K562 (cell line): ENCODE data around the gene ZNF747. TPM values are rescaled to one million over a fixed set of nuclear protein-coding genes. Genes with fewer than 3 reads are reported as not detected.

ENCODE experiments used
- ARID1B ChIP-seq: fragments of 450-650 bp; IDR thresholded peaks from 2 replicates; pipeline ENCODE4 v1.6.1; 2016; ENCODE audit warnings: antibody characterized with exemption, mild to moderate bottlenecking, inconsistent platforms
- CBFA2T2 ChIP-seq: fragments of 450-650 bp; conservative IDR thresholded peaks from 2 replicates; pipeline ENCODE4 v1.6.1; 2017; ENCODE audit warnings: mild to moderate bottlenecking
- CBX8 ChIP-seq: fragments of 200-600 bp; sonication (generic); IDR thresholded peaks from 2 replicates; pipeline ENCODE4 v1.6.1; 2012; ENCODE audit warnings: borderline replicate concordance, mixed run types, low read depth, mild to moderate bottlenecking, moderate library complexity, mixed read lengths, low read length, control low read depth, inconsistent platforms; ENCODE audit not compliant: poor library complexity, severe bottlenecking; ENCODE audit errors: extremely low read depth
- PYGO2 ChIP-seq: fragments of 450-650 bp; IDR thresholded peaks from 2 replicates; pipeline ENCODE4 v1.6.1; 2016; ENCODE audit warnings: mild to moderate bottlenecking, missing genetic modification characterization, moderate library complexity, missing compliant biosample characterization
- TAF7 ChIP-seq: fragments of 450-650 bp; IDR thresholded peaks from 2 replicates; pipeline ENCODE4 v1.6.1; 2016; ENCODE audit warnings: missing genetic modification characterization, missing compliant biosample characterization
- ZNF436 ChIP-seq: fragments of 250-450, 450-650 bp; sonication (Bioruptor Pico); formaldehyde crosslinking; IDR thresholded peaks from 2 replicates; pipeline ENCODE4 v1.7.0; 2020; ENCODE audit warnings: mild to moderate bottlenecking
- polyA plus RNA-seq, 8 experiments: library from polyadenylated mRNA; depleted of rRNA in 4 of 8; stranded (reverse) in 5 of 8; unstranded in 3 of 8; fragments of >200 nt; fragmentation: Nextera tagmentation in 2 of 8; fragmentation: Illumina TruSeq in 1 of 8; extraction: Ambion mirVana in 2 of 8; extraction: Trizol in 1 of 8; gene quantifications; 2 replicates each; pipeline versions ENCODE4 v1.2.1 to v1.2.3, GENCODE V29; 2011 to 2014; ENCODE audit warnings: inconsistent platforms in 1 of 8, missing spikeins in 1 of 8
- total RNA-seq, 7 experiments: library from RNA; depleted of rRNA in 6 of 7; stranded (reverse); fragments of >200 nt in 6 of 7; fragmentation: Illumina TruSeq in 2 of 7; extraction: Trizol in 2 of 7; gene quantifications; 2 replicates each; pipeline versions ENCODE4 v1.2.1 to v1.2.3, GENCODE V29; 2011 to 2021; ENCODE audit warnings: low replicate concordance in 1 of 7
- TF ChIP-seq, protein P1 (sequence below), 2 experiments: IDR thresholded peaks; 2 replicates each; pipeline ENCODE4 v1.6.1; 2012; ENCODE audit warnings: improper control_type of control experiment in 2 of 2, low read depth in 2 of 2, low read length in 2 of 2, borderline replicate concordance in 1 of 2
- TF ChIP-seq, protein P2 (sequence below): sonication (generic); formaldehyde crosslinking; IDR thresholded peaks from 2 replicates; pipeline ENCODE4 v1.8.0; 2022; ENCODE audit warnings: mild to moderate bottlenecking, missing genetic modification reagents
- TF ChIP-seq, protein P3 (sequence below): fragments of 450-650 bp; formaldehyde crosslinking; IDR thresholded peaks from 2 replicates; pipeline ENCODE4 v1.4.0; 2022; ENCODE audit warnings: mild to moderate bottlenecking, moderate library complexity
- TF ChIP-seq, protein P4 (sequence below): fragments of 250-450 bp; sonication (Bioruptor Pico); IDR thresholded peaks from 2 replicates; pipeline ENCODE4 v1.5.0; 2021; ENCODE audit warnings: mild to moderate bottlenecking, moderate library complexity
- TF ChIP-seq, protein P5 (sequence below), 3 experiments: fragments of 200-800 bp in 1 of 3; sonication (Bioruptor generic) in 1 of 3; sonication (generic) in 1 of 3; formaldehyde crosslinking in 1 of 3; IDR thresholded peaks; 2 replicates each; pipeline versions ENCODE4 v1.6.1 to v1.8.0; 2016 to 2022; ENCODE audit warnings: mild to moderate bottlenecking in 2 of 3, missing compliant biosample characterization in 2 of 3, missing genetic modification characterization in 2 of 3, missing genetic modification reagents in 1 of 3

The ZNF747 gene
- total and polyA plus RNA-seq, 9 of the 15 experiments (the other 6 are each of a cell fraction or from before 2014, with no cell fraction given) = 0.14 to 3.3 (median 1.5) TPM

DNA sequence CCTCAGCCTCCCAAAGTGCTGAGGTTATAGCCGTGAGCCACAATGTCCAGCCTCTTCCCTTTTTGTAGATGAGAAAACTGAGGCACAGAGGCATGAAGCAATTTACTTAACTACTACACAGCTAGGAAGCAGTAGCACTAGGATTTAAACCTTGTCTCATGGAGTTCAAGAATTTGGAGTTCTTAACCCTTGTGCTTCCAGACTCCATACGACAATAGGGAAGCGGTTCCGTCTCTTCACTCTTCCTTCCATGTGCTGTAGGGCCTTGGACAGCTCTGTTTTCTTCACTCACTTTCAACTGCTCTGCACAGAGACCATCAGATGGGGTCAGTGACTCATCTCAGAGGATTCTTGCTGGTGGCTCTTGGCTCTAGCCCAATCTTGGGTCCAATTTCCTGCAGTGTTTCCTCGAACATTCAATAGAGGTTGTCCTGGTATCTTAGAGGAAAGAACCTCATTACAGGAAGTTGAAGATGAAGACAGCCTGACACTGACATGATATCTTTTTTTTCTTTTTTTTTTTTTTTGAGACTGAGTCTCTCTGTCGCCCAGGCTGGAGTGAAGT lies 42.8 kb downstream of the ZNF747 start (continued):
- TF ChIP-seq, protein P1, sequence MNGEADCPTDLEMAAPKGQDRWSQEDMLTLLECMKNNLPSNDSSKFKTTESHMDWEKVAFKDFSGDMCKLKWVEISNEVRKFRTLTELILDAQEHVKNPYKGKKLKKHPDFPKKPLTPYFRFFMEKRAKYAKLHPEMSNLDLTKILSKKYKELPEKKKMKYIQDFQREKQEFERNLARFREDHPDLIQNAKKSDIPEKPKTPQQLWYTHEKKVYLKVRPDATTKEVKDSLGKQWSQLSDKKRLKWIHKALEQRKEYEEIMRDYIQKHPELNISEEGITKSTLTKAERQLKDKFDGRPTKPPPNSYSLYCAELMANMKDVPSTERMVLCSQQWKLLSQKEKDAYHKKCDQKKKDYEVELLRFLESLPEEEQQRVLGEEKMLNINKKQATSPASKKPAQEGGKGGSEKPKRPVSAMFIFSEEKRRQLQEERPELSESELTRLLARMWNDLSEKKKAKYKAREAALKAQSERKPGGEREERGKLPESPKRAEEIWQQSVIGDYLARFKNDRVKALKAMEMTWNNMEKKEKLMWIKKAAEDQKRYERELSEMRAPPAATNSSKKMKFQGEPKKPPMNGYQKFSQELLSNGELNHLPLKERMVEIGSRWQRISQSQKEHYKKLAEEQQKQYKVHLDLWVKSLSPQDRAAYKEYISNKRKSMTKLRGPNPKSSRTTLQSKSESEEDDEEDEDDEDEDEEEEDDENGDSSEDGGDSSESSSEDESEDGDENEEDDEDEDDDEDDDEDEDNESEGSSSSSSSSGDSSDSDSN (IDR thresholded peaks at IDR 0.05; ENCODE audit: borderline replicate concordance in 1 of 2, low read depth in 2 of 2, low read length in 2 of 2) = no peak
- TF ChIP-seq ZNF436 (CRISPR knock-in tag) = no peak
- TF ChIP-seq ARID1B = peak; percentile 81
- TF ChIP-seq CBX8 = no peak
- TF ChIP-seq, protein P2, sequence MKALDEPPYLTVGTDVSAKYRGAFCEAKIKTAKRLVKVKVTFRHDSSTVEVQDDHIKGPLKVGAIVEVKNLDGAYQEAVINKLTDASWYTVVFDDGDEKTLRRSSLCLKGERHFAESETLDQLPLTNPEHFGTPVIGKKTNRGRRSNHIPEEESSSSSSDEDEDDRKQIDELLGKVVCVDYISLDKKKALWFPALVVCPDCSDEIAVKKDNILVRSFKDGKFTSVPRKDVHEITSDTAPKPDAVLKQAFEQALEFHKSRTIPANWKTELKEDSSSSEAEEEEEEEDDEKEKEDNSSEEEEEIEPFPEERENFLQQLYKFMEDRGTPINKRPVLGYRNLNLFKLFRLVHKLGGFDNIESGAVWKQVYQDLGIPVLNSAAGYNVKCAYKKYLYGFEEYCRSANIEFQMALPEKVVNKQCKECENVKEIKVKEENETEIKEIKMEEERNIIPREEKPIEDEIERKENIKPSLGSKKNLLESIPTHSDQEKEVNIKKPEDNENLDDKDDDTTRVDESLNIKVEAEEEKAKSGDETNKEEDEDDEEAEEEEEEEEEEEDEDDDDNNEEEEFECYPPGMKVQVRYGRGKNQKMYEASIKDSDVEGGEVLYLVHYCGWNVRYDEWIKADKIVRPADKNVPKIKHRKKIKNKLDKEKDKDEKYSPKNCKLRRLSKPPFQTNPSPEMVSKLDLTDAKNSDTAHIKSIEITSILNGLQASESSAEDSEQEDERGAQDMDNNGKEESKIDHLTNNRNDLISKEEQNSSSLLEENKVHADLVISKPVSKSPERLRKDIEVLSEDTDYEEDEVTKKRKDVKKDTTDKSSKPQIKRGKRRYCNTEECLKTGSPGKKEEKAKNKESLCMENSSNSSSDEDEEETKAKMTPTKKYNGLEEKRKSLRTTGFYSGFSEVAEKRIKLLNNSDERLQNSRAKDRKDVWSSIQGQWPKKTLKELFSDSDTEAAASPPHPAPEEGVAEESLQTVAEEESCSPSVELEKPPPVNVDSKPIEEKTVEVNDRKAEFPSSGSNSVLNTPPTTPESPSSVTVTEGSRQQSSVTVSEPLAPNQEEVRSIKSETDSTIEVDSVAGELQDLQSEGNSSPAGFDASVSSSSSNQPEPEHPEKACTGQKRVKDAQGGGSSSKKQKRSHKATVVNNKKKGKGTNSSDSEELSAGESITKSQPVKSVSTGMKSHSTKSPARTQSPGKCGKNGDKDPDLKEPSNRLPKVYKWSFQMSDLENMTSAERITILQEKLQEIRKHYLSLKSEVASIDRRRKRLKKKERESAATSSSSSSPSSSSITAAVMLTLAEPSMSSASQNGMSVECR (CRISPR knock-in tag) = no peak
- TF ChIP-seq CBFA2T2 = no peak
- no peak for TF ChIP-seq TAF7 (tag)
- TF ChIP-seq, protein P3, sequence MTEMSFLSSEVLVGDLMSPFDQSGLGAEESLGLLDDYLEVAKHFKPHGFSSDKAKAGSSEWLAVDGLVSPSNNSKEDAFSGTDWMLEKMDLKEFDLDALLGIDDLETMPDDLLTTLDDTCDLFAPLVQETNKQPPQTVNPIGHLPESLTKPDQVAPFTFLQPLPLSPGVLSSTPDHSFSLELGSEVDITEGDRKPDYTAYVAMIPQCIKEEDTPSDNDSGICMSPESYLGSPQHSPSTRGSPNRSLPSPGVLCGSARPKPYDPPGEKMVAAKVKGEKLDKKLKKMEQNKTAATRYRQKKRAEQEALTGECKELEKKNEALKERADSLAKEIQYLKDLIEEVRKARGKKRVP (CRISPR knock-in tag) = no peak
- TF ChIP-seq, protein P4, sequence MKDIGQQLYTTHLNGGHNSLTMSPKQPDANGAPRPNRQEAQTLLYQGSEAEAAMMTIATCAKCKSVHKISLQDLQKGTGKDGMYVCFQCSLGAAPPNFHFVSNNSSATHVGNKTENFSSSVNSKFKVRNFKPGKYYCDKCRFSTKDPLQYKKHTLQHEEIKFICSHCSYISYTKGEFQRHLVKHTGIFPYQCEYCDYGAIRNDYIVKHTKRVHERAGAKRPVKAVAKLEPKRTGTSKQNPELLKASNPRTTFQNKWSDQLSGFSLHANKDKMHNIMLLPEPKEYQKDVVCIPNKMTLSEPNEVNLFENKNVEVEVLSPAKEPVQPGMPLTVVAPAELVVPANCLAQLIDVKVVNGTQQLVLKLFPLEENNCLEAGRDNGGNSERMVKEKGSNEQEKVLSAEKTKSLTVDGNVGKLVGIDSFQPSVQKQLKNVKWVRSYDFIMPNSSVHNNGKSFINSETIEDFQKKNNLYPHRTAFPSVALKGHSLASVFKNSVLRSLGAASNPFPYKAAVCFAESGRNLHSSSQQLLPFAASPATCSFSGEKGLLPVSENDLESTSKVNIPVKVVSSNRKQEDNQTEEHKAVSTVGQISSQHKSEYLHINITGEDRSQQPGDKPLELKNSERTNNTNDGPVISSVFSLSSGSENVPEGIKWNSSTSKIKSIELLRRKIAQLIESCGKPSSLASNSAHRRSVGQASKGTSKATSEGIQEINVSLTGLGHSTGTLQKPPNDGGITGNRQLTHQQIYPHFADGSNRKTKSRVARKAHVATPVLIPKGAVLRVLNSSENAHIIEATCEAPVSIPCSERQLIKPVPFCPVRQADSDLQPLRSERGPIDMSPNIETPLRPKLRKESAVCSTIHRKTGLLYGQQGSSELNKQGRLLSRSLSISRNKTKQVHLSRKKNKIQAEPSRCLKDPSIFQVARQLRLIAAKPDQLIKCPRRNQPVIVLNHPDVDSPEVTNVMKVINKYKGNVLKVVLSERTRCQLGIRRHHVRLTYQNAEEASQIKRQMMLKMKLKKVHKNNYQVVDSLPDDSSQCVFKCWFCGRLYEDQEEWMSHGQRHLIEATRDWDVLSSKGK (CRISPR knock-in tag) = no peak
- TF ChIP-seq, protein P5, sequence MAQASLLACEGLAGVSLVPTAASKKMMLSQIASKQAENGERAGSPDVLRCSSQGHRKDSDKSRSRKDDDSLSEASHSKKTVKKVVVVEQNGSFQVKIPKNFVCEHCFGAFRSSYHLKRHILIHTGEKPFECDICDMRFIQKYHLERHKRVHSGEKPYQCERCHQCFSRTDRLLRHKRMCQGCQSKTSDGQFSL (CRISPR knock-in tag; IDR thresholded peaks at IDR 0.05) = no peak
- TF ChIP-seq, protein P5 (tag; IDR thresholded peaks at IDR 0.05) = no peak
- no peak for TF ChIP-seq PYGO2 (tag)
